Measurements from ENCODE around the gene GPR146. TPM values are rescaled to one million over a fixed set of nuclear protein-coding genes. Genes with fewer than 3 reads are reported as not detected.

The GPR146 gene
- total and polyA plus RNA-seq, 9 of the 15 experiments (the other 6 are each of a cell fraction or from before 2014, with no cell fraction given), result 0.22 to 3.6 (median 0.64) TPM; not detected in 2

GRCh38 chr7:1068619-1069018 is 24.3 kb downstream of the GPR146 start:
- no peaks in the 10 kb centered on the region; a peak in 1 of 5 replicates for H3K27me3 ChIP-seq (ENCODE audit: control insufficient read depth in 2 of 2, insufficient read depth in 2 of 2, low read length in 2 of 2)
- no peak overlapping the region; the same call in 1 of the 2 replicates for H3K4me2 ChIP-seq (ENCODE audit: insufficient read depth, low read length)
- FAIRE-seq (peak; percentile 77), DNase-seq (ENCODE audit: extremely low read depth in 1 of 4, low spot score in 3 of 4) (no peak), ATAC-seq (no peak)
- H3K79me2 ChIP-seq (ENCODE audit: control insufficient read depth, insufficient read depth, low read length), result no peaks in the 10 kb centered on the region
- H4K20me1 ChIP-seq (replicated peaks; ENCODE audit: control insufficient read depth, insufficient read depth, low read length), result peaks cover 11% of the 10 kb centered on the region; the same call in 1 of the 2 replicates
- WGBS (ENCODE audit: insufficient coverage, low coverage, missing lambda C conversion rate), result 30% methylated on average over 11 of the region's 11 CpGs
- ChIA-PET POLR2A (interaction anchor here (1.0 kb wide), 1 partner anchor 75 kb away, joined by 3 read pairs; no protein-coding TSS in a partner anchor), CTCF (ENCODE audit: low intra/inter-chr PET ratio) (interaction anchor here (1.2 kb wide), 1 partner anchor 75 kb away, joined by 6 read pairs; no protein-coding TSS in a partner anchor)
- intact Hi-C loops (cut with micrococcal nuclease) (no loop called here), in situ Hi-C loops (cut with MboI) (no loop called here)
- no TSS peak for BruUV-seq (replicated peaks)
- H3K9me1 ChIP-seq (ENCODE audit: control insufficient read depth, insufficient read depth, low read length), result no peaks in the 10 kb centered on the region
- no peak overlapping the region for H3K4me3 ChIP-seq
- H3K36me3 ChIP-seq (ENCODE audit: control insufficient read depth, insufficient read depth, low read length), result no peaks in the 10 kb centered on the region
- H3K27ac ChIP-seq (ENCODE audit: extremely low read depth, low read depth, low read length), result no peak overlapping the region
- H3K9ac ChIP-seq (ENCODE audit: insufficient read depth in 1 of 2, low read depth in 2 of 2, low read length in 2 of 2), result no peak overlapping the region
- H2AFZ ChIP-seq (ENCODE audit: low read depth, low read length), result no peak overlapping the region
- peaks cover 4 to 40% of the 10 kb centered on the region in 2 experiments; a peak in 2 of 5 replicates for H3K4me1 ChIP-seq (replicated peaks in 1 of 2; ENCODE audit: control insufficient read depth in 2 of 2, insufficient read depth in 2 of 2, low read length in 2 of 2)
- H3K9me3 ChIP-seq (replicated peaks; ENCODE audit: control insufficient read depth, insufficient read depth, low read depth, low read length), result peaks cover 3% of the 10 kb centered on the region; the same call in 1 of the 2 replicates
- TF ChIP-seq JUNB (CRISPR knock-in tag; conservative IDR thresholded peaks at IDR 0.05) (no peak), SMARCC2 (IDR thresholded peaks at IDR 0.05; ENCODE audit: low read depth) (no peak), BRD9 (IDR thresholded peaks at IDR 0.05; ENCODE audit: low read depth, partially characterized antibody) (no peak), JUN (IDR thresholded peaks at IDR 0.05; ENCODE audit: borderline replicate concordance, low read depth, low read length) (no peak), JUN (CRISPR knock-in tag; IDR thresholded peaks at IDR 0.05; ENCODE audit: borderline replicate concordance) (no peak), ZNF354B (CRISPR knock-in tag; IDR thresholded peaks at IDR 0.05) (no peak), ZNF639 (CRISPR knock-in tag; conservative IDR thresholded peaks at IDR 0.05 in 1 of 2, IDR thresholded peaks at IDR 0.05 in 1 of 2) (no peak), CHD7 (IDR thresholded peaks at IDR 0.05; ENCODE audit: low read depth, low read length) (no peak), ILF3 (IDR thresholded peaks at IDR 0.05; ENCODE audit: borderline replicate concordance) (no peak), ZNF79 (CRISPR knock-in tag; IDR thresholded peaks at IDR 0.05; ENCODE audit: low read depth) (no peak)
